CD14-positive monocyte (primary cell): Measurements from ENCODE around the gene APC2. TPM values are rescaled to one million over a fixed set of nuclear protein-coding genes. Genes with fewer than 3 reads are reported as not detected.

Experiments used
- DNase-seq, 3 donors: peaks; one replicate each; pipeline ENCODE4 v3.0.0-alpha.2; 2011 to 2022
- H2AFZ ChIP-seq: 2 replicates; pipeline ENCODE4 v1.6.0; 2012; ENCODE audit warnings: mild to moderate bottlenecking, low read depth, low read length, inconsistent platforms; ENCODE audit not compliant: insufficient read depth, poor library complexity, severe bottlenecking
- H3K27ac ChIP-seq, 2 donors: 1 replicate in 1 of 2; 2 replicates in 1 of 2; pipeline ENCODE4 v1.5.1; 2012 to 2013; ENCODE audit warnings: low read length in 2 of 2, control low read depth in 1 of 2, inconsistent platforms in 1 of 2, low read depth in 1 of 2, mild to moderate bottlenecking in 1 of 2
- H3K27me3 ChIP-seq, 2 donors: one replicate each; pipeline versions ENCODE4 v1.6.0 to v1.6.1; 2011 to 2013; ENCODE audit warnings: low read length in 2 of 2; ENCODE audit not compliant: control insufficient read depth in 2 of 2, insufficient read depth in 2 of 2
- H3K36me3 ChIP-seq, 2 donors: replicated peaks in 1 of 2; 1 replicate in 1 of 2; 2 replicates in 1 of 2; pipeline versions ENCODE4 v1.5.1 to v1.6.1; 2012 to 2013; ENCODE audit warnings: low read length in 2 of 2, control low read depth in 1 of 2, inconsistent platforms in 1 of 2, mild to moderate bottlenecking in 1 of 2; ENCODE audit not compliant: insufficient read depth in 2 of 2, control insufficient read depth in 1 of 2
- H3K4me1 ChIP-seq, 2 donors: 1 replicate in 1 of 2; 2 replicates in 1 of 2; pipeline versions ENCODE4 v1.5.1 to v1.6.1; 2012 to 2013; ENCODE audit warnings: low read length in 2 of 2, control low read depth in 1 of 2, inconsistent platforms in 1 of 2, mild to moderate bottlenecking in 1 of 2, moderate library complexity in 1 of 2; ENCODE audit not compliant: insufficient read depth in 2 of 2, control insufficient read depth in 1 of 2
- H3K4me2 ChIP-seq: replicated peaks from 2 replicates; pipeline ENCODE3; 2012; ENCODE audit warnings: low read length, moderate library complexity, mild to moderate bottlenecking; ENCODE audit not compliant: poor library complexity, severe bottlenecking; ENCODE audit errors: extremely low read depth
- H3K4me3 ChIP-seq, 3 experiments: fragments of 200-600 bp in 1 of 3; sonication (generic) in 1 of 3; replicated peaks in 1 of 3; 1 replicate in 2 of 3; 2 replicates in 1 of 3; pipeline ENCODE4 v1.5.1; 2011 to 2013; ENCODE audit warnings: low read length in 3 of 3, mild to moderate bottlenecking in 3 of 3, control low read depth in 2 of 3, low read depth in 2 of 3, inconsistent platforms in 1 of 3, moderate library complexity in 1 of 3
- H3K79me2 ChIP-seq: 2 replicates; pipeline ENCODE4 v1.6.0; 2012; ENCODE audit warnings: mild to moderate bottlenecking, control low read depth, inconsistent platforms, low read length, moderate library complexity; ENCODE audit not compliant: insufficient read depth
- H3K9ac ChIP-seq: 2 replicates; pipeline ENCODE4 v1.6.0; 2017; ENCODE audit warnings: low read length, mild to moderate bottlenecking; ENCODE audit not compliant: insufficient read depth, poor library complexity, severe bottlenecking
- H3K9me3 ChIP-seq, 2 donors: replicated peaks in 1 of 2; 1 replicate in 1 of 2; 2 replicates in 1 of 2; pipeline versions ENCODE4 v1.5.1 to v1.6.1; 2012 to 2013; ENCODE audit warnings: low read length in 2 of 2, control low read depth in 1 of 2; ENCODE audit not compliant: control insufficient read depth in 1 of 2, insufficient read depth in 1 of 2
- H4K20me1 ChIP-seq: 2 replicates; pipeline ENCODE4 v1.6.0; 2012; ENCODE audit warnings: mild to moderate bottlenecking, low read length, control low read depth, moderate library complexity; ENCODE audit not compliant: insufficient read depth
- H3K27ac Mint-ChIP-seq, 7 donors: one replicate each; pipeline ENCODE4 v1.8.0; 2020; ENCODE audit warnings: mild to moderate bottlenecking in 7 of 7, mixed read lengths in 7 of 7, moderate library complexity in 6 of 7, inconsistent platforms in 2 of 7
- H3K27me3 Mint-ChIP-seq, 3 donors: one replicate each; pipeline ENCODE4 v1.8.0; 2021 to 2022; ENCODE audit warnings: low read depth in 3 of 3, mild to moderate bottlenecking in 3 of 3, mixed read lengths in 3 of 3, moderate library complexity in 3 of 3, inconsistent platforms in 1 of 3
- H3K36me3 Mint-ChIP-seq, 2 donors: one replicate each; pipeline ENCODE4 v1.8.0; 2020; ENCODE audit warnings: mixed read lengths in 2 of 2, inconsistent platforms in 1 of 2, mild to moderate bottlenecking in 1 of 2
- H3K4me1 Mint-ChIP-seq: one replicate; pipeline ENCODE4 v1.8.0; 2020; ENCODE audit warnings: mild to moderate bottlenecking, mixed read lengths
- H3K4me3 Mint-ChIP-seq, 2 donors: one replicate each; pipeline ENCODE4 v1.8.0; 2020; ENCODE audit warnings: mild to moderate bottlenecking in 2 of 2, mixed read lengths in 2 of 2, moderate library complexity in 1 of 2
- H3K9me3 Mint-ChIP-seq, 7 donors: one replicate each; pipeline ENCODE4 v1.8.0; 2020 to 2022; ENCODE audit warnings: mixed read lengths in 7 of 7, mild to moderate bottlenecking in 6 of 7, moderate library complexity in 6 of 7, inconsistent platforms in 2 of 7
- WGBS: methylation state at CpG from one replicate; pipeline ENCODE4 v1.1.5; 2013; ENCODE audit warnings: missing lambda C conversion rate; ENCODE audit not compliant: insufficient coverage; 5-methylcytosine and 5-hydroxymethylcytosine counted together
- intact Hi-C, 2 donors: fragments of 100-400 bp; cut with micrococcal nuclease; formaldehyde crosslinking; loops; one replicate each; pipeline versions ENCODE4 v1.15.0 to v1.15.1; 2023
- polyA plus RNA-seq, 3 donors: library from polyadenylated mRNA; depleted of rRNA in 1 of 3; unstranded in 2 of 3; stranded (reverse) in 1 of 3; fragments of 300-500 nt in 2 of 3; fragments of >200 nt in 1 of 3; fragmentation: Illumina TruSeq in 2 of 3; gene quantifications; 1 replicate in 2 of 3; 2 replicates in 1 of 3; pipeline ENCODE4 v1.2.3, GENCODE V29; 2012 to 2021
- TF ChIP-seq, protein P1 (sequence below): fragments of 200-600 bp; IDR thresholded peaks from one replicate; pipeline ENCODE4 v1.8.0; 2022; ENCODE audit warnings: antibody characterized with exemption, mild to moderate bottlenecking

The APC2 gene
- polyA plus RNA-seq, 3 donors: 0.04 TPM; not detected in 2

DNA sequence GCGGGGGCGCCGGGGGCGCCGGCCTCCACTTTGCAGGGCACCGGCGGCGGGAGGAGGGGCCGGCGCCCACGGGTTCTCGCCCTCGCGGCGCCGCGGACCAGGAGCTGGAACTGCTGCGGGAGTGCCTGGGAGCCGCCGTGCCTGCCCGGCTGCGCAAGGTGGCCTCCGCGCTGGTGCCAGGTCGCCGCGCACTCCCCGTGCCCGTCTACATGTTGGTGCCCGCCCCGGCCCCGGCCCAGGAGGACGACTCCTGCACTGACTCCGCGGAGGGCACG lies 17.2 kb downstream of the APC2 start:
- Mint-ChIP-seq H3K4me1 (peaks cover 16% of the 10 kb centered on the region), H3K27me3 (peaks cover 40 to 75% (median 49%) of the 10 kb centered on the region in 3 donors), H3K27ac (no peak overlapping the region), H3K4me3 (no peak overlapping the region), H3K36me3 (no peaks in the 10 kb centered on the region), H3K9me3 (peaks cover 0 to 13% (median 2%) of the 10 kb centered on the region in 7 donors)
- intact Hi-C loops: no loop called here
- Histone ChIP-seq H2AFZ (no peak overlapping the region), H3K36me3 (no peaks in the 10 kb centered on the region), H3K9me3 (peaks cover 5 to 12% of the 10 kb centered on the region in 2 donors), H3K4me2 (no peak overlapping the region), H3K4me1 (peaks cover 24 to 40% of the 10 kb centered on the region in 2 donors), H3K27me3 (peaks cover 53 to 56% of the 10 kb centered on the region in 2 donors), H3K9ac (no peak overlapping the region), H3K4me3 (no peak overlapping the region), H3K79me2 (no peaks in the 10 kb centered on the region), H3K27ac (no peak overlapping the region), H4K20me1 (peaks cover 72% of the 10 kb centered on the region)
- TF ChIP-seq, protein P1, sequence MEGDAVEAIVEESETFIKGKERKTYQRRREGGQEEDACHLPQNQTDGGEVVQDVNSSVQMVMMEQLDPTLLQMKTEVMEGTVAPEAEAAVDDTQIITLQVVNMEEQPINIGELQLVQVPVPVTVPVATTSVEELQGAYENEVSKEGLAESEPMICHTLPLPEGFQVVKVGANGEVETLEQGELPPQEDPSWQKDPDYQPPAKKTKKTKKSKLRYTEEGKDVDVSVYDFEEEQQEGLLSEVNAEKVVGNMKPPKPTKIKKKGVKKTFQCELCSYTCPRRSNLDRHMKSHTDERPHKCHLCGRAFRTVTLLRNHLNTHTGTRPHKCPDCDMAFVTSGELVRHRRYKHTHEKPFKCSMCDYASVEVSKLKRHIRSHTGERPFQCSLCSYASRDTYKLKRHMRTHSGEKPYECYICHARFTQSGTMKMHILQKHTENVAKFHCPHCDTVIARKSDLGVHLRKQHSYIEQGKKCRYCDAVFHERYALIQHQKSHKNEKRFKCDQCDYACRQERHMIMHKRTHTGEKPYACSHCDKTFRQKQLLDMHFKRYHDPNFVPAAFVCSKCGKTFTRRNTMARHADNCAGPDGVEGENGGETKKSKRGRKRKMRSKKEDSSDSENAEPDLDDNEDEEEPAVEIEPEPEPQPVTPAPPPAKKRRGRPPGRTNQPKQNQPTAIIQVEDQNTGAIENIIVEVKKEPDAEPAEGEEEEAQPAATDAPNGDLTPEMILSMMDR: no peak
- DNase-seq: no peak
- 2% methylated on average over 36 of the region's 36 CpGs for WGBS

DNA sequence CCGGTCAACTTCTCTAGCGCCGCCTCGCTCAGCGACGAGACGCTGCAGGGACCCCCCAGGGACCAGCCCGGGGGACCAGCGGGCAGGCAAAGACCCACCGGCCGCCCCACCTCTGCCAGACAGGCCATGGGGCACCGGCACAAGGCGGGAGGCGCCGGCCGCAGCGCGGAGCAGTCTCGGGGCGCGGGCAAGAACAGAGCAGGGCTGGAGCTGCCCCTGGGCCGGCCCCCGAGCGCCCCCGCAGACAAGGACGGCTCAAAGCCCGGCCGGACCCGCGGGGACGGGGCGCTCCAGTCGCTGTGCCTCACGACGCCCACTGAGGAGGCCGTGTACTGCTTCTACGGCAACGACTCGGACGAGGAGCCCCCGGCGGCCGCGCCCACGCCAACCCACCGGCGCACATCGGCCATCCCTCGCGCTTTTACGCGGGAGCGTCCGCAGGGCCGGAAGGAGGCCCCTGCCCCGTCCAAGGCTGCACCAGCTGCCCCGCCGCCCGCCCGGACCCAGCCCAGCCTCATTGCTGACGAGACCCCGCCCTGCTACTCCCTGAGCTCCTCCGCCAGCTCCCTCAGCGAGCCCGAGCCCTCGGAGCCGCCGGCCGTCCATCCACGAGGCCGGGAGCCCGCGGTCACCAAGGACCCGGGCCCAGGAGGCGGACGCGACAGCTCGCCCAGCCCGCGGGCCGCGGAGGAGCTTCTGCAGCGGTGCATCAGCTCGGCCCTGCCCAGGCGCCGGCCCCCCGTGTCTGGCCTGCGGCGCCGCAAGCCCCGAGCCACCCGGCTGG lies 17.8 kb downstream of the APC2 start:
- H3K36me3 ChIP-seq: no peaks in the 10 kb centered on the region
- H3K27ac Mint-ChIP-seq: no peak overlapping the region
- no peak overlapping the region for H3K4me3 ChIP-seq
- H3K4me1 Mint-ChIP-seq: peaks cover 16% of the 10 kb centered on the region
- 3% methylated on average over 92 of the region's 92 CpGs for WGBS
- H3K27me3 Mint-ChIP-seq: peaks cover 46 to 80% (median 54%) of the 10 kb centered on the region in 3 donors
- no peaks in the 10 kb centered on the region for H3K36me3 Mint-ChIP-seq
- TF ChIP-seq, protein P1: no peak
- H4K20me1 ChIP-seq: peaks cover 77% of the 10 kb centered on the region
- peaks cover 58 to 61% of the 10 kb centered on the region in 2 donors for H3K27me3 ChIP-seq
- intact Hi-C loops: no loop called here
- H3K4me2 ChIP-seq: peak overlapping the region; percentile 2
- H3K4me3 Mint-ChIP-seq: no peak overlapping the region
- no peak for DNase-seq
- H3K79me2 ChIP-seq: no peaks in the 10 kb centered on the region
- H2AFZ ChIP-seq: no peak overlapping the region
- peaks cover 25 to 41% of the 10 kb centered on the region in 2 donors for H3K4me1 ChIP-seq
- H3K9me3 ChIP-seq: peaks cover 8 to 17% of the 10 kb centered on the region in 2 donors
- peaks cover 0 to 16% (median 2%) of the 10 kb centered on the region in 7 donors for H3K9me3 Mint-ChIP-seq
- H3K9ac ChIP-seq: no peak overlapping the region
- no peak overlapping the region for H3K27ac ChIP-seq
